B cell (primary cell): ENCODE data around the gene FES. TPM values are rescaled to one million over a fixed set of nuclear protein-coding genes. Genes with fewer than 3 reads are reported as not detected.

Source experiments
- ATAC-seq: fragments of 200-7000 bp; cut with Tn5 transposase; one replicate; pipeline ENCODE4 v1.10.0; 2021; ENCODE audit warnings: low read depth, mild to moderate bottlenecking, moderate number of reproducible peaks, moderate library complexity
- CTCF ChIA-PET: fragments of 350-600 bp; sonication (Branson Sonifier 250); formaldehyde crosslinking; loops from one replicate; lab custom pipeline; 2021; ENCODE audit warnings: antibody characterized with exemption, inconsistent platforms; lab: Charles Lee
- POLR2A ChIA-PET: fragments of 350-600 bp; sonication (Branson Sonifier 250); formaldehyde crosslinking; loops from one replicate; lab custom pipeline; 2021; ENCODE audit warnings: antibody characterized with exemption; lab: Charles Lee
- DNase-seq: peaks from one replicate; pipeline ENCODE4 v3.0.0; 2013
- H2AFZ ChIP-seq: 2 replicates; pipeline ENCODE4 v1.6.1; 2012; ENCODE audit warnings: mild to moderate bottlenecking, low read depth, low read length; ENCODE audit not compliant: insufficient read depth, poor library complexity, severe bottlenecking
- H3K27ac ChIP-seq, 2 donors: 1 replicate in 1 of 2; 2 replicates in 1 of 2; pipeline ENCODE4 v1.5.1; 2012 to 2013; ENCODE audit warnings: low read length in 2 of 2, mild to moderate bottlenecking in 2 of 2, moderate library complexity in 1 of 2
- H3K27me3 ChIP-seq, 4 experiments: fragments of 200-600 bp in 1 of 4; sonication (generic) in 1 of 4; replicated peaks in 1 of 4; 1 replicate in 2 of 4; 2 replicates in 2 of 4; pipeline versions ENCODE4 v1.6.1 to v1.7.0; 2013 to 2016; ENCODE audit warnings: low read length in 3 of 4, mild to moderate bottlenecking in 2 of 4, mixed read lengths in 1 of 4, moderate library complexity in 1 of 4; ENCODE audit not compliant: insufficient read depth in 4 of 4, control insufficient read depth in 3 of 4; ENCODE audit errors: control extremely low read depth in 1 of 4
- H3K36me3 ChIP-seq, 2 experiments: replicated peaks in 1 of 2; 1 replicate in 1 of 2; 2 replicates in 1 of 2; pipeline versions ENCODE4 v1.6.1 to v1.7.1; 2013; ENCODE audit warnings: low read length in 1 of 2; ENCODE audit not compliant: insufficient read depth in 2 of 2, control insufficient read depth in 1 of 2; ENCODE audit errors: control extremely low read depth in 1 of 2, extremely low read depth in 1 of 2
- H3K4me1 ChIP-seq, 2 donors: fragments of 200-600 bp in 1 of 2; sonication (generic) in 1 of 2; 1 replicate in 1 of 2; 2 replicates in 1 of 2; pipeline versions ENCODE4 v1.5.1 to v1.6.1; 2013 to 2017; ENCODE audit warnings: low read length in 2 of 2; ENCODE audit not compliant: control insufficient read depth in 2 of 2, insufficient read depth in 2 of 2
- H3K4me2 ChIP-seq: replicated peaks from 2 replicates; pipeline ENCODE3; 2012; ENCODE audit warnings: mild to moderate bottlenecking, low read depth, low read length; ENCODE audit not compliant: poor library complexity, severe bottlenecking
- H3K4me3 ChIP-seq, 5 experiments: fragments of 200-600 bp in 1 of 5; sonication (generic) in 1 of 5; 1 replicate in 3 of 5; 2 replicates in 2 of 5; pipeline versions ENCODE4 v1.5.1 to v1.7.0; 2011 to 2016; ENCODE audit warnings: low read length in 4 of 5, mild to moderate bottlenecking in 4 of 5, low read depth in 2 of 5, control low read depth in 1 of 5, moderate library complexity in 1 of 5; ENCODE audit not compliant: insufficient read depth in 1 of 5; ENCODE audit errors: control extremely low read depth in 1 of 5, extremely low read depth in 1 of 5
- H3K79me2 ChIP-seq: fragments of 200-600 bp; sonication (generic); one replicate; pipeline ENCODE4 v1.6.0; 2016; ENCODE audit warnings: low read length; ENCODE audit not compliant: control insufficient read depth, insufficient read depth
- H3K9ac ChIP-seq: fragments of 200-600 bp; sonication (generic); 2 replicates; pipeline ENCODE4 v1.6.1; 2017; ENCODE audit warnings: mild to moderate bottlenecking, low read length, moderate library complexity
- H3K9me3 ChIP-seq, 3 donors: one replicate each; pipeline versions ENCODE4 v1.6.1 to v1.7.1; 2013; ENCODE audit warnings: low read length in 2 of 3; ENCODE audit not compliant: control insufficient read depth in 2 of 3, insufficient read depth in 1 of 3; ENCODE audit errors: control extremely low read depth in 1 of 3
- H4K20me1 ChIP-seq: 2 replicates; pipeline ENCODE4 v1.6.0; 2012; ENCODE audit warnings: mild to moderate bottlenecking, low read length; ENCODE audit not compliant: insufficient read depth, control insufficient read depth, poor library complexity, severe bottlenecking
- H3K27ac Mint-ChIP-seq: one replicate; pipeline ENCODE4 v1.8.0; 2021; ENCODE audit warnings: mixed read lengths
- H3K27me3 Mint-ChIP-seq: one replicate; pipeline ENCODE4 v1.8.0; 2021; ENCODE audit warnings: mixed read lengths
- H3K4me1 Mint-ChIP-seq: one replicate; pipeline ENCODE4 v1.8.0; 2021; ENCODE audit warnings: mixed read lengths
- H3K4me3 Mint-ChIP-seq: one replicate; pipeline ENCODE4 v1.8.0; 2021; ENCODE audit warnings: mixed read lengths
- H3K9me3 Mint-ChIP-seq: one replicate; pipeline ENCODE4 v1.8.0; 2022; ENCODE audit warnings: mixed read lengths; ENCODE audit not compliant: insufficient read depth
- EZH2 ChIP-seq: IDR thresholded peaks from 2 replicates; pipeline ENCODE4 v1.6.1; 2012; ENCODE audit warnings: borderline replicate concordance, low read depth, mild to moderate bottlenecking, moderate library complexity, low read length; ENCODE audit not compliant: insufficient read depth, poor library complexity, severe bottlenecking
- WGBS: methylation state at CpG from one replicate; pipeline ENCODE4 v1.1.5; 2013; ENCODE audit warnings: missing lambda C conversion rate; ENCODE audit not compliant: insufficient coverage; 5-methylcytosine and 5-hydroxymethylcytosine counted together
- intact Hi-C: fragments of 100-400 bp; cut with micrococcal nuclease; formaldehyde crosslinking; loops from one replicate; pipeline ENCODE4 v1.10.0; 2022
- polyA plus RNA-seq: library from polyadenylated mRNA; depleted of rRNA; stranded (reverse); fragments of >200 nt; gene quantifications from 2 replicates; pipeline ENCODE4 v1.2.3, GENCODE V29; 2012
- total RNA-seq, 2 donors: library from RNA; stranded (reverse); fragments of 120-200 nt in 1 of 2; gene quantifications; 1 replicate in 1 of 2; 2 replicates in 1 of 2; pipeline versions ENCODE4 v1.2.3 to v1.2.4, GENCODE V29; 2013 to 2022
- TF ChIP-seq, protein P1 (sequence below): fragments of 200-600 bp; IDR thresholded peaks from one replicate; pipeline ENCODE4 v1.8.0; 2022; ENCODE audit warnings: antibody characterized with exemption, mild to moderate bottlenecking

FES gene
- total and polyA plus RNA-seq, 2 donors (not counting 1 experiment from before 2014, with no cell fraction given): 23.9 to 31.4 TPM

DNA sequence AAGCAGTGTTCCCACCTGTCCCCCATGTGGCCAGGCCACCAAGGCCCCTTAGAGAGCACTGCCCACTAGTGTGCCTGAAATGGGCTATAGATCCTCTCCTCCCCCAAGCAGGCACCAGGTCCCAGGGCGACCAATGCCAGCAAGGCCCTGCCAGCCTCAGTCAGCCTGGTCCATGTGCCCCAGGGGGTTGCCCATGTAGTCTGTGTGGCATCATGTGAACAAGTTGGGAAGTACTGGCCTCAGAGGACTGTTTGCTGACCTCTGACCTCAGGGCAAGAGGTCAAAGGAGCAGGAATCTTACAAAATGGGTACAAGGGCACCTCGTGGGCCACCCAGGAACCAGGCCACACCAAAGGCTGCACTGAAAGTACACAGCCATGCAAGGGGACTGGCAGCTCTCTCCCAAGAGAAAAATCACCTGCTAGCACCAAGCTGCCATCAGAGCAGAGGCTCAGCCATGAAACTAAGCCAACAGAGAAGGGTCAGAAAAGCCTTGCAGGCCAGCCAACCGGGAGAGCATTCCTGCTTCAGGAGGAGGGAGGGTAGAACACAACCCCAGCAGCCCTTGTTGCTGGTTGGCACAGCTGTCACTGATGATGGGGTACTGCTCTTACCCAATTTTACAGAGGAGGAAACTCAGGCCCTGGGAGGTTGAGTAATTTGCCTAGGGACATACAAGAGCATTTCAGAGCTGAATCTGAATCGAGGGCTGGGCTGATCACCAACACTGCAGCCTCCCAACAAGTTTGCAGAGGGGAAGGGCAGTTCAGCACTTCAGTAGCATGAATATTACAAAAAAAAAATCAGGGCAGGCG, 21.1 kb upstream of the FES start:
- 80% methylated on average over 5 of the region's 5 CpGs for WGBS
- Histone ChIP-seq H3K9me3 (no peaks in the 10 kb centered on the region), H3K4me2 (no peak overlapping the region), H3K79me2 (no peaks in the 10 kb centered on the region), H2AFZ (no peak overlapping the region), H3K36me3 (no peaks in the 10 kb centered on the region), H3K4me1 (peaks cover under 1 to 11% of the 10 kb centered on the region in 2 donors), H4K20me1 (no peaks in the 10 kb centered on the region), H3K4me3 (no peak overlapping the region), H3K27me3 (no peaks in the 10 kb centered on the region), H3K27ac (no peak overlapping the region), H3K9ac (no peak overlapping the region)
- H3K27me3 Mint-ChIP-seq: no peaks in the 10 kb centered on the region
- H3K4me3 Mint-ChIP-seq: no peak overlapping the region
- intact Hi-C loops: no loop called here
- peaks cover 14% of the 10 kb centered on the region for H3K4me1 Mint-ChIP-seq
- ChIA-PET CTCF (interaction anchor here (1.0 to 1.4 kb wide), 2 partner anchors 23 to 46 kb away, joined by 3 read pairs; no protein-coding TSS in a partner anchor), POLR2A (no interaction called here)
- no peak for DNase-seq
- no peaks in the 10 kb centered on the region for H3K9me3 Mint-ChIP-seq
- ATAC-seq: no peak
- TF ChIP-seq EZH2: no peak
- TF ChIP-seq, protein P1, sequence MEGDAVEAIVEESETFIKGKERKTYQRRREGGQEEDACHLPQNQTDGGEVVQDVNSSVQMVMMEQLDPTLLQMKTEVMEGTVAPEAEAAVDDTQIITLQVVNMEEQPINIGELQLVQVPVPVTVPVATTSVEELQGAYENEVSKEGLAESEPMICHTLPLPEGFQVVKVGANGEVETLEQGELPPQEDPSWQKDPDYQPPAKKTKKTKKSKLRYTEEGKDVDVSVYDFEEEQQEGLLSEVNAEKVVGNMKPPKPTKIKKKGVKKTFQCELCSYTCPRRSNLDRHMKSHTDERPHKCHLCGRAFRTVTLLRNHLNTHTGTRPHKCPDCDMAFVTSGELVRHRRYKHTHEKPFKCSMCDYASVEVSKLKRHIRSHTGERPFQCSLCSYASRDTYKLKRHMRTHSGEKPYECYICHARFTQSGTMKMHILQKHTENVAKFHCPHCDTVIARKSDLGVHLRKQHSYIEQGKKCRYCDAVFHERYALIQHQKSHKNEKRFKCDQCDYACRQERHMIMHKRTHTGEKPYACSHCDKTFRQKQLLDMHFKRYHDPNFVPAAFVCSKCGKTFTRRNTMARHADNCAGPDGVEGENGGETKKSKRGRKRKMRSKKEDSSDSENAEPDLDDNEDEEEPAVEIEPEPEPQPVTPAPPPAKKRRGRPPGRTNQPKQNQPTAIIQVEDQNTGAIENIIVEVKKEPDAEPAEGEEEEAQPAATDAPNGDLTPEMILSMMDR: no peak
- H3K27ac Mint-ChIP-seq: peak overlapping the region; percentile 62

DNA sequence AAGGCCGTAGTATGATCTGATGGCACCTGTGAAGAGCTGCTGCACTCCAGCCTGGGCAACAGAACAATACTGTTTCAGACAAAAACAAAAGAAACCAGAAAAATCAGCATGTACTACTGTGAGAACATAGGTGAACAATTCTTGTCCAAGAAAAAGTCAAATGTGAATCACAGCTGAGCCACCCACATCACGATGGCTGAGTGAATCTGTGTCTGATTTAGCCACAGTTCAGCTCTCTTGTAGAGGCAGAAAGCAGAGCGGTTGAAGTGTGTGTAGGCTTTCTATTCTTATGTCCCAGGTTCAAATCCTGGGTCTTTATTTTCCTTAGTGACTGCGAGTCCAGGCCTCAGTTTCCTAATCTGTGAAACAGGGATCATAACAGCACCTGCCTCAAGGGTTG, 20.3 kb upstream of the FES start:
- no peaks in the 10 kb centered on the region for H3K79me2 ChIP-seq
- no peak overlapping the region for H3K9ac ChIP-seq
- H3K4me3 ChIP-seq: no peak overlapping the region
- H3K9me3 Mint-ChIP-seq: no peaks in the 10 kb centered on the region
- H3K36me3 ChIP-seq: no peaks in the 10 kb centered on the region
- H3K27me3 Mint-ChIP-seq: no peaks in the 10 kb centered on the region
- TF ChIP-seq EZH2: no peak
- TF ChIP-seq, protein P1: no peak
- CTCF ChIA-PET: interaction anchor here (1.0 to 1.4 kb wide), 3 partner anchors 22 to 105 kb away, joined by 3 read pairs; no protein-coding TSS in a partner anchor
- DNase-seq (no peak), ATAC-seq (no peak)
- intact Hi-C loops: no loop called here
- WGBS: 91% methylated on average over 4 of the region's 4 CpGs
- H2AFZ ChIP-seq: no peak overlapping the region
- H3K27ac ChIP-seq: no peak overlapping the region
- POLR2A ChIA-PET: interaction anchor here (0.6 kb wide), 1 partner anchor 10 kb away, joined by 3 read pairs; no protein-coding TSS in a partner anchor
- peaks cover under 1 to 11% of the 10 kb centered on the region in 2 donors for H3K4me1 ChIP-seq
- no peaks in the 10 kb centered on the region for H3K9me3 ChIP-seq
- no peak overlapping the region for H3K27ac Mint-ChIP-seq
- H4K20me1 ChIP-seq: no peaks in the 10 kb centered on the region
- peaks cover 16% of the 10 kb centered on the region for H3K4me1 Mint-ChIP-seq
- H3K27me3 ChIP-seq: no peaks in the 10 kb centered on the region
- no peak overlapping the region for H3K4me2 ChIP-seq
- no peak overlapping the region for H3K4me3 Mint-ChIP-seq
